GM21526 (cell line): ENCODE measurements around the gene MED23.

Experiments used
- ATAC-seq: cut with Tn5 transposase; IDR thresholded peaks from one replicate; pipeline ENCODE4 v1.9.1; 2021; ENCODE audit warnings: moderate library complexity; ENCODE audit not compliant: unreplicated experiment, low FRiP score

Gene MED23

GRCh38 chr6:131642987-131643611, 15.1 kb upstream of the MED23 start:
- ATAC-seq, result no peak

- no peak for ATAC-seq
Measured at GRCh38 chr6:131642565-131642964, 14.5 kb upstream of the MED23 start.

- ATAC-seq, result no peak
Measured at GRCh38 chr6:131641554-131641953, 13.5 kb upstream of the MED23 start.

GRCh38 chr6:131640576-131640975, 12.5 kb upstream of the MED23 start:
- ATAC-seq, result no peak

- ATAC-seq, result no peak
Measured at GRCh38 chr6:131640100-131640499, 12.1 kb upstream of the MED23 start.

GRCh38 chr6:131638013-131638412, 10.0 kb upstream of the MED23 start:
- ATAC-seq, result no peak

GRCh38 chr6:131636880-131637792, 9.1 kb upstream of the MED23 start, which contains the start of gene ENPP3:
ENPP3 (plus strand) TSS chr6:131637302; CDS start chr6:131637385, 83 bp downstream.
- no peak for ATAC-seq

- no peak for ATAC-seq
Measured at GRCh38 chr6:131635384-131636340, 7.6 kb upstream of the MED23 start.

- ATAC-seq, result no peak
Measured at GRCh38 chr6:131631625-131632289, 3.7 kb upstream of the MED23 start.

- ATAC-seq, result no peak
Measured at GRCh38 chr6:131629651-131630050, 1.6 kb upstream of the MED23 start.

GRCh38 chr6:131628726-131629125, 684 bp upstream of the MED23 start:
- no peak for ATAC-seq

GRCh38 chr6:131615275-131615674, 12.8 kb downstream of the MED23 start:
- ATAC-seq, result no peak

GRCh38 chr6:131613296-131613925, 14.6 kb downstream of the MED23 start:
- no peak for ATAC-seq

- ATAC-seq, result no peak
Measured at GRCh38 chr6:131602781-131603312, 25.2 kb downstream of the MED23 start.

- ATAC-seq, result no peak
Measured at GRCh38 chr6:131600716-131601115, 27.3 kb downstream of the MED23 start.

GRCh38 chr6:131597446-131597845, 30.6 kb downstream of the MED23 start:
- no peak for ATAC-seq

- ATAC-seq, result no peak
Measured at GRCh38 chr6:131594074-131594473, 34.0 kb downstream of the MED23 start.

GRCh38 chr6:131592935-131593334, 35.1 kb downstream of the MED23 start:
- ATAC-seq, result no peak

GRCh38 chr6:131588643-131589042, 39.4 kb downstream of the MED23 start:
- ATAC-seq, result no peak
